Activated CD8-positive, alpha-beta T cell treated with anti-CD3 and anti-CD28 coated beads for 36 hours (primary cell): ENCODE results near the gene COA5. TPM values are rescaled to one million over a fixed set of nuclear protein-coding genes. Genes with fewer than 3 reads are reported as not detected.

Experiments used
- ATAC-seq: fragments of 200-7000 bp; cut with Tn5 transposase; one replicate; pipeline ENCODE4 v1.10.0; 2021; ENCODE audit warnings: mild to moderate bottlenecking, moderate library complexity
- CTCF ChIA-PET: fragments of 350-600 bp; sonication (Branson Sonifier 250); formaldehyde crosslinking; loops from one replicate; lab custom pipeline; 2021; ENCODE audit warnings: antibody characterized with exemption; lab: Charles Lee
- POLR2A ChIA-PET: fragments of 350-600 bp; sonication (Branson Sonifier 250); formaldehyde crosslinking; loops from one replicate; lab custom pipeline; 2021; ENCODE audit warnings: antibody characterized with exemption; lab: Charles Lee
- DNase-seq: peaks from one replicate; pipeline ENCODE4 v3.0.0-alpha.2; 2020
- H3K27ac Mint-ChIP-seq: one replicate; pipeline ENCODE4 v1.8.0; 2021; ENCODE audit warnings: mild to moderate bottlenecking, mixed read lengths
- H3K27me3 Mint-ChIP-seq: one replicate; pipeline ENCODE4 v1.8.0; 2021; ENCODE audit warnings: mixed read lengths
- H3K36me3 Mint-ChIP-seq: one replicate; pipeline ENCODE4 v1.8.0; 2021; ENCODE audit warnings: low read depth, mixed read lengths
- H3K4me1 Mint-ChIP-seq: one replicate; pipeline ENCODE4 v1.8.0; 2021; ENCODE audit warnings: low read depth, mixed read lengths
- H3K4me3 Mint-ChIP-seq: one replicate; pipeline ENCODE4 v1.8.0; 2021; ENCODE audit warnings: mild to moderate bottlenecking, moderate library complexity, mixed read lengths
- H3K9me3 Mint-ChIP-seq: one replicate; pipeline ENCODE4 v1.8.0; 2021; ENCODE audit warnings: mixed read lengths
- intact Hi-C: fragments of 100-400 bp; cut with micrococcal nuclease; formaldehyde crosslinking; loops from one replicate; pipeline ENCODE4 v1.10.0; 2022
- total RNA-seq, 2 experiments: library from RNA; stranded (reverse); gene quantifications; one replicate each; pipeline ENCODE4 v1.2.3, GENCODE V29; 2021
- TF ChIP-seq, protein P1 (sequence below): fragments of 200-600 bp; IDR thresholded peaks from one replicate; pipeline ENCODE4 v1.8.0; 2022; ENCODE audit warnings: antibody characterized with exemption, mild to moderate bottlenecking

Gene COA5
- total RNA-seq, 2 experiments from 2014 or later = 27.5 to 32.7 TPM

DNA sequence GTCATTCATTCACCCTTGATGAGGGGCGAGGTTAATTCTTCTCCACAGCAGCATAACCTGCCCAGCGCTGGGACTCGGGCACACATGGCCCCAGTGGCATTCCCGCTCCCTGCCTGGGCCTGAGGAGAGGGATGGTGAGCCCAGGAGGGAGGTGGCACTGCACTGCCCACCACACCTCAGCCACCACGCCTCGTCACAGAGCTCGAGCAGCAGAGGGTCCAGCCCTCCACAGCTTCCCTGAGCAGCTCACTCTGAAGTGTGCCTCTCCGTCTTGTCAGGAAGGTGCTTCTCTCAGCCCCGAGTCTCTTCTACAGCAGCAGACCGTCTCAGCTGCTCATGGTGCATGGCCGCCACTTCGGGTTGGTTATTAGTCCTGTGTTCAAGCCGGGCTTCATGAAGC lies 34.9 kb downstream of the COA5 start:
- no peaks in the 10 kb centered on the region for H3K27me3 Mint-ChIP-seq
- TF ChIP-seq, protein P1, sequence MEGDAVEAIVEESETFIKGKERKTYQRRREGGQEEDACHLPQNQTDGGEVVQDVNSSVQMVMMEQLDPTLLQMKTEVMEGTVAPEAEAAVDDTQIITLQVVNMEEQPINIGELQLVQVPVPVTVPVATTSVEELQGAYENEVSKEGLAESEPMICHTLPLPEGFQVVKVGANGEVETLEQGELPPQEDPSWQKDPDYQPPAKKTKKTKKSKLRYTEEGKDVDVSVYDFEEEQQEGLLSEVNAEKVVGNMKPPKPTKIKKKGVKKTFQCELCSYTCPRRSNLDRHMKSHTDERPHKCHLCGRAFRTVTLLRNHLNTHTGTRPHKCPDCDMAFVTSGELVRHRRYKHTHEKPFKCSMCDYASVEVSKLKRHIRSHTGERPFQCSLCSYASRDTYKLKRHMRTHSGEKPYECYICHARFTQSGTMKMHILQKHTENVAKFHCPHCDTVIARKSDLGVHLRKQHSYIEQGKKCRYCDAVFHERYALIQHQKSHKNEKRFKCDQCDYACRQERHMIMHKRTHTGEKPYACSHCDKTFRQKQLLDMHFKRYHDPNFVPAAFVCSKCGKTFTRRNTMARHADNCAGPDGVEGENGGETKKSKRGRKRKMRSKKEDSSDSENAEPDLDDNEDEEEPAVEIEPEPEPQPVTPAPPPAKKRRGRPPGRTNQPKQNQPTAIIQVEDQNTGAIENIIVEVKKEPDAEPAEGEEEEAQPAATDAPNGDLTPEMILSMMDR = no peak
- H3K36me3 Mint-ChIP-seq = peaks cover 18% of the 10 kb centered on the region
- no peak for ATAC-seq
- H3K4me3 Mint-ChIP-seq = no peak overlapping the region
- POLR2A ChIA-PET = no interaction called here
- intact Hi-C loops = no loop called here
- no peak overlapping the region for H3K27ac Mint-ChIP-seq
- CTCF ChIA-PET = interaction anchor here (1.2 to 2.1 kb wide), 2 partner anchors 12 to 13 kb away, joined by 5 to 8 read pairs; no protein-coding TSS in a partner anchor
- H3K4me1 Mint-ChIP-seq = no peaks in the 10 kb centered on the region
- DNase-seq = no peak
- H3K9me3 Mint-ChIP-seq = no peaks in the 10 kb centered on the region

GRCh38 chr2:98572676-98573075 lies 35.6 kb downstream of the COA5 start:
- H3K27me3 Mint-ChIP-seq = no peaks in the 10 kb centered on the region
- CTCF ChIA-PET = interaction anchor here (1.2 kb wide), 1 partner anchor 13 kb away, joined by 5 read pairs; no protein-coding TSS in a partner anchor

DNA sequence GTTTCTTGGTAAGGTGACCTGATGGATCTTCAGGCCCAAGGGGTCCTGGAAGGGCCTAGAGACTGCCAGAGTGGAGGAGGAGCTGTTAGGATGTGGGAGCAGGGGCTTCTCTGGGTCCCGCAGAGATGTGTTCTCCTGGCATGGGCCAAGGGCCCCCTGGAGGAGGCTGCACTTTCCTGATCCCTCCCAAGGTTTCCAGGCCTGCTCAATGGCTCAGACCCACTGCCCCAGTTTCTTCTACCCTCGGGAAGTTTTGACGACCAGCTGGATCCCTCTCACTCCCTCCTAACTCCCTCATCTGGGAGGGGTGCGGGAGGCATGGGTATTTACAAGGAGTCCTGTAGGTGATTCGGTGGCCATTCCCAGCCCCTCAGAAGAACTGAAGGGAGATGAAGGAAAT lies 36.1 kb downstream of the COA5 start:
- H3K36me3 Mint-ChIP-seq = peaks cover 14% of the 10 kb centered on the region
- no peaks in the 10 kb centered on the region for H3K4me1 Mint-ChIP-seq
- H3K27ac Mint-ChIP-seq = no peak overlapping the region
- TF ChIP-seq, protein P1 = no peak
- no peaks in the 10 kb centered on the region for H3K27me3 Mint-ChIP-seq
- ChIA-PET CTCF (interaction anchor here (1.2 kb wide), 1 partner anchor 14 kb away, joined by 5 read pairs; no protein-coding TSS in a partner anchor), POLR2A (no interaction called here)
- intact Hi-C loops = no loop called here
- DNase-seq (no peak), ATAC-seq (no peak)
- H3K4me3 Mint-ChIP-seq = no peak overlapping the region
- no peaks in the 10 kb centered on the region for H3K9me3 Mint-ChIP-seq

More at GRCh38 chr2:98572676-98573075, 35.6 kb downstream of the COA5 start:
- Mint-ChIP-seq H3K27ac (no peak overlapping the region), H3K4me1 (no peaks in the 10 kb centered on the region), H3K4me3 (no peak overlapping the region), H3K36me3 (peaks cover 14% of the 10 kb centered on the region), H3K9me3 (no peaks in the 10 kb centered on the region)
- DNase-seq = no peak
- POLR2A ChIA-PET = no interaction called here
- ATAC-seq = no peak
- intact Hi-C loops = no loop called here
- TF ChIP-seq, protein P1 = no peak

GRCh38 chr2:98571796-98572195 lies 36.5 kb downstream of the COA5 start:
- peaks cover 17% of the 10 kb centered on the region for H3K36me3 Mint-ChIP-seq

DNA sequence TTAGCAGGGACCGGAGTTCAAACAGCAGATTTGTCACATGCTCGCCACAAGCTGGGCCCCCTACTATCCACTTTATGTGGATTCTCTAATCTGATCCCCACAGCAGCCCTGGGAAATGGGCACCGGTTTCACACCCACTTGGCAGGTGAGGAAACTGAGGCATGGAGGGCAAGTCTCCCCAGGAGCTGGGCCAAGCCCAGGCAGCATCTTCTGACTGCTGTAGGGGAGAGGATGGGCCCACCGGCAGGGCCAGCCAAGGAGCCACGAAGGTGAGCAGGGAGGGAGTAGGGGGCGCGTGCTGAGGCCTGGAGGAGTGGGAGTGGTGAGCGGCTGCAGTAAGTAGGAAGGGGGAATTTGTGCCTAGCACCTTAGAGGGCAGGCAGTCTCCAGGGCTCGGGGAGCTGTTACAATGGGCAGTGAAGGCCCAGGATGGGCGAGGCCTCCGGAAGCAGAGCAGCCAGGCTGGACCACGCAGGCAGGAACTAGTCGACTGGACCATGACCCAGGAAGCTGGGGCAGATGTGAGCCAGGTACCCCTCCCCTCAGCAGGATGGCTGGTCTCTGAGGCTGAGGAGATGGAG lies 37.1 kb downstream of the COA5 start:
- H3K9me3 Mint-ChIP-seq = no peaks in the 10 kb centered on the region
- intact Hi-C loops = no loop called here
- CTCF ChIA-PET = interaction anchor here (2.9 kb wide), 1 partner anchor 11 kb away, joined by 22 read pairs; no protein-coding TSS in a partner anchor
- POLR2A ChIA-PET = interaction anchor here (0.6 kb wide), 1 partner anchor 15 kb away, joined by 3 read pairs; no protein-coding TSS in a partner anchor
- H3K27ac Mint-ChIP-seq = no peak overlapping the region
- TF ChIP-seq, protein P1 = no peak
- no peak for ATAC-seq
- H3K4me1 Mint-ChIP-seq = no peaks in the 10 kb centered on the region
- H3K27me3 Mint-ChIP-seq = no peaks in the 10 kb centered on the region
- peaks cover 20% of the 10 kb centered on the region for H3K36me3 Mint-ChIP-seq
- H3K4me3 Mint-ChIP-seq = no peak overlapping the region
- no peak for DNase-seq

More at GRCh38 chr2:98571796-98572195, 36.5 kb downstream of the COA5 start:
- Mint-ChIP-seq H3K27ac (no peak overlapping the region), H3K4me1 (no peaks in the 10 kb centered on the region), H3K9me3 (no peaks in the 10 kb centered on the region), H3K27me3 (no peaks in the 10 kb centered on the region), H3K4me3 (no peak overlapping the region)
- POLR2A ChIA-PET = interaction anchor here (0.6 kb wide), 1 partner anchor 15 kb away, joined by 3 read pairs; no protein-coding TSS in a partner anchor
- no peak for DNase-seq
- CTCF ChIA-PET = no interaction called here
- no peak for ATAC-seq
- intact Hi-C loops = no loop called here
- TF ChIP-seq, protein P1 = no peak
